Transverse colon (tissue), 4 donors: ENCODE measurements around the gene PGS1. TPM values are rescaled to one million over a fixed set of nuclear protein-coding genes. Genes with fewer than 3 reads are reported as not detected.

Experiments used
- DNase-seq: peaks from one replicate; pipeline ENCODE4 v3.0.0-alpha.2; 2019
- H3K27ac ChIP-seq, 4 donors: fragments of 200-600 bp; sonication (generic); 2 replicates each; pipeline ENCODE4 v1.5.1; 2016 to 2018; ENCODE audit warnings: inconsistent platforms in 4 of 4
- H3K27me3 ChIP-seq: fragments of 200-600 bp; sonication (generic); 2 replicates; pipeline ENCODE4 v1.5.1; 2017; ENCODE audit warnings: inconsistent platforms
- H3K36me3 ChIP-seq, 4 donors: fragments of 200-600 bp; sonication (generic); 2 replicates each; pipeline ENCODE4 v1.5.1; 2017 to 2019; ENCODE audit warnings: inconsistent platforms in 4 of 4
- H3K4me1 ChIP-seq, 4 donors: fragments of 200-600 bp; sonication (generic); 2 replicates each; pipeline ENCODE4 v1.5.1; 2017 to 2020; ENCODE audit warnings: inconsistent platforms in 4 of 4
- H3K4me3 ChIP-seq, 4 donors: fragments of 200-600 bp; sonication (generic); 1 replicate in 1 of 4; 2 replicates in 3 of 4; pipeline versions ENCODE4 v1.5.1 to v1.6.1; 2017 to 2019; ENCODE audit warnings: inconsistent platforms in 4 of 4
- H3K9me3 ChIP-seq, 2 donors: fragments of 200-600 bp; sonication (generic); 2 replicates each; pipeline ENCODE4 v1.5.1; 2017 to 2019; ENCODE audit warnings: inconsistent platforms in 2 of 2
- CTCF ChIP-seq, 5 experiments: fragments of 200-600 bp in 3 of 5; fragments of 450-650 bp in 2 of 5; sonication (generic) in 3 of 5; IDR thresholded peaks; 1 replicate in 2 of 5; 2 replicates in 3 of 5; pipeline ENCODE4 v1.5.1; 2016 to 2017; ENCODE audit warnings: antibody characterized with exemption in 5 of 5, inconsistent platforms in 3 of 5, mild to moderate bottlenecking in 2 of 5, moderate library complexity in 1 of 5
- EP300 ChIP-seq: sonication (generic); formaldehyde crosslinking; IDR thresholded peaks from one replicate; pipeline ENCODE4 v1.6.1; 2017; ENCODE audit warnings: antibody characterized with exemption, low read depth
- POLR2A ChIP-seq: fragments of 450-650 bp; IDR thresholded peaks from one replicate; pipeline ENCODE4 v1.6.1; 2016; ENCODE audit warnings: antibody characterized with exemption, mild to moderate bottlenecking, moderate library complexity
- POLR2AphosphoS5 ChIP-seq, 3 donors: sonication (generic); formaldehyde crosslinking; IDR thresholded peaks; one replicate each; pipeline ENCODE4 v1.6.1; 2016; ENCODE audit warnings: antibody characterized with exemption in 3 of 3
- WGBS, 2 donors: methylation state at CpG; one replicate each; pipeline ENCODE4 v1.1.5; 2018; ENCODE audit warnings: low coverage in 1 of 2; 5-methylcytosine and 5-hydroxymethylcytosine counted together
- in situ Hi-C, 4 donors: fragments of 200-750 bp; cut with MboI; loops; one replicate each; pipeline versions ENCODE4 v1.15.0 to v1.15.1; 2017; ENCODE audit warnings: low sequenced_read_pairs in 3 of 4, low pct_ligation_motif_present in 1 of 4, low pct_unique_long_range_greater_than_20kb in 1 of 4
- intact Hi-C: fragments of 100-400 bp; cut with DNase I; formaldehyde crosslinking; loops from one replicate; pipeline ENCODE4 v1.15.1; 2023; ENCODE audit warnings: low total_unique reads
- total RNA-seq, 4 donors: library from RNA; depleted of rRNA; stranded (reverse); fragments of >200 nt; gene quantifications; one replicate each; pipeline ENCODE4 v1.1.0, GENCODE V29; 2016

The PGS1 gene
- total RNA-seq, 4 donors from 2014 or later = 32.1 to 77.6 (median 60.1) TPM

GRCh38 chr17:78340183-78340955 is 38.1 kb upstream of the PGS1 start:
- Histone ChIP-seq H3K27me3 (no peaks in the 10 kb centered on the region), H3K27ac (peak overlapping the region; percentile 92 to 96 (median 94)), H3K4me1 (peaks cover 25 to 65% (median 35%) of the 10 kb centered on the region in 4 donors), H3K36me3 (no peaks in the 10 kb centered on the region), H3K9me3 (no peaks in the 10 kb centered on the region), H3K4me3 (no peak overlapping the region)
- WGBS, 2 donors = 77% methylated on average over 9 of the region's 10 CpGs; no CpG with 5 or more reads in 1 of the 2 donors
- in situ Hi-C loops = no loop called here
- TF ChIP-seq CTCF (IDR thresholded peaks at IDR 0.05) (no peak), POLR2A (no peak), EP300 (no peak), POLR2AphosphoS5 (IDR thresholded peaks at IDR 0.05) (no peak)
- no peak for DNase-seq
- intact Hi-C loops = no loop called here

- peak; percentile 80 for DNase-seq
- Histone ChIP-seq H3K4me3 (peak overlapping the region; percentile 5 to 47 (median 28)), H3K9me3 (no peaks in the 10 kb centered on the region), H3K27ac (peak overlapping the region; percentile 92 to 96 (median 94)), H3K4me1 (peaks cover 25 to 66% (median 35%) of the 10 kb centered on the region in 4 donors), H3K27me3 (no peaks in the 10 kb centered on the region), H3K36me3 (no peaks in the 10 kb centered on the region)
- intact Hi-C loops (no loop called here), in situ Hi-C loops (no loop called here)
- TF ChIP-seq EP300 = peak; percentile 88
- TF ChIP-seq POLR2AphosphoS5 (IDR thresholded peaks at IDR 0.05) = peak; percentile 4 to 71 (median 53)
- TF ChIP-seq POLR2A = peak; percentile 60
- no peak for TF ChIP-seq CTCF (IDR thresholded peaks at IDR 0.05)
- WGBS, 2 donors = 5 to 20% methylated on average over 1 to 49 of the region's 95 CpGs
Measured at GRCh38 chr17:78341559-78342448, 36.6 kb upstream of the PGS1 start.

GRCh38 chr17:78342449-78343186 is 35.8 kb upstream of the PGS1 start:
- Histone ChIP-seq H3K4me3 (peak overlapping the region; percentile 5 to 47 (median 28)), H3K36me3 (no peaks in the 10 kb centered on the region), H3K27ac (peak overlapping the region; percentile 92 to 96 (median 94)), H3K4me1 (peaks cover 25 to 63% (median 35%) of the 10 kb centered on the region in 4 donors), H3K9me3 (no peaks in the 10 kb centered on the region), H3K27me3 (no peaks in the 10 kb centered on the region)
- in situ Hi-C loops (no loop called here), intact Hi-C loops (no loop called here)
- TF ChIP-seq EP300 (no peak), CTCF (IDR thresholded peaks at IDR 0.05) (no peak), POLR2A (no peak)
- 37% methylated on average over 26 of the region's 26 CpGs; no CpG with 5 or more reads in 1 of the 2 donors for WGBS, 2 donors
- no peak for DNase-seq
